OCI-M2 (cell line): Measurements from ENCODE around the gene PEA15.

Experiments
- DNase-seq: peaks from one replicate; lab custom pipeline; 2025; ENCODE audit not compliant: unreplicated experiment; lab: John Stamatoyannopoulos, UW

Gene PEA15

DNA sequence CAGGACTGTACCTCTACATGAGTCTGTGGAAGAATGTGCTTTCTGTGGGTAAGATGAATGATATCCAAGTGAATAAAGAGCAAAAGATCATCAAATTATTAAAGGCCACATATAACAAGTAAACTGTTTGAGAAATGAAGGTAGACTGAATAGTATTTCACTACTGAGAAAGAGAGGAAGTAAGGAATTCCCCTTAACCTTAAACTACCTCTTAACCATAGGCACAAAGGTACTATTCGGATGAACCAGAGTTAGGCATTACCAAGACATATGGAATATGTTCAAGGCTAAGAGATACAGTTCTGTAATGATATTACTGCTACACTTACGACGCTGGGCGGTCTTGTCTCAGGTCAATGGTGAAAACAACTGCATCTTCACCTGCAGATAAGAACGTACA lies 31.6 kb downstream of the PEA15 start:
- no peak for DNase-seq

GRCh38 chr1:160237558-160237957 lies 32.4 kb downstream of the PEA15 start:
- no peak for DNase-seq

- no peak for DNase-seq
These were observed 33.2 kb downstream of the PEA15 start for GRCh38 chr1:160238408-160238807.

DNA sequence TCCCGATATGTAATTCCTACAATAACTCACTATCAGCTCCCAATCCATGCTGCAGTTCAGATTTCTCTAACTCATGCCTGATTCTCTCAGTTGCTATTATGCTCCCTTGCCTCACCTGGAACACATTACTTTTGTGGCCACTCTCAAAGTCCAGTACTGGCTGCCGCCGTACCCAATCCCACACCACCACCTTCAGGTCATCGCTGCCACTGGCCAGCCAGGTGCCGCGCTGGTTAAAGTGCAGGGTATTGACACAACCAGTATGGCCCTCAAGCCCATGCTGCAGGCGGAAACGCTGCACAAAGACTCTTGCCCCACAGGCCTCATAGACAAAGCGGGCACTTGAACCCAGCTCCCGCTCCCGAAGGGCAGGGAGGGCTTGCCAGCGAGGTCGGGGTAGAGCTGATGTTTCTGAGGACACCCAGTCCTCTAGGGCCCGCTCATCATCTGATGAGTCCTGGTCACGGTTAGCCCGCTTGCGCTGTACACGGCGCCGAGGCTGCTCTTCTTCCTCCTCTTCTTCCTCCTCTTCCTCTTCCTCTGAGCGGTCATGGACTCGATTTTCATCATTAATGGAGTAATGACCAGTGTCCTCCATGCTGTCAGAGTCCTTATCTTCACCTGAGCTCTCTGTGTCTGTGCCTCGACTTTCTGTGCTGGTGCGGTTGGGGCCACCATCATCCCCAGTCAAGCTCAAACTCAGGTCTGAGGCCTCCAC lies 34.6 kb downstream of the PEA15 start:
- no peak for DNase-seq

DNA sequence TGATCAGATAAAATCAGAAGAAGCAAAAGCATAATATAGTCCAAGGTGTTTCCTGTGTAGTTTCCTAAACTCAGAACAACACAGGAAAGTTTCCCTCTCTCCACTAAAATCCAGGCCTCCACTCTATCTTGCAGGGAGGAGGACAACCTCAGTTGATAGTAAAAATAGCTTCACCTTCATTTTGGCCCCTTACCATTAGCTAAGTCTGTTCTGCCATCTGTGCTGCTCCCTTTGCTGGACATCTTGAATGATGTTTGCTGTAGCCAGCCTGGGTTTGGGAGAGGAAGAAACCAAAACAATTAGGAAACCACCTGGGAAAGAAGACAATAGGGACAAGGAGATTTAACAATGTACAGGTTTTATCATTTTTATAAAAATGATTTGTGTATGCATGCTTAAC lies 38.6 kb downstream of the PEA15 start:
- no peak for DNase-seq

- no peak for DNase-seq
These were observed 39.0 kb downstream of the PEA15 start for GRCh38 chr1:160244209-160244608.

- DNase-seq: no peak
These were observed 40.2 kb downstream of the PEA15 start for GRCh38 chr1:160245434-160245833.

DNA sequence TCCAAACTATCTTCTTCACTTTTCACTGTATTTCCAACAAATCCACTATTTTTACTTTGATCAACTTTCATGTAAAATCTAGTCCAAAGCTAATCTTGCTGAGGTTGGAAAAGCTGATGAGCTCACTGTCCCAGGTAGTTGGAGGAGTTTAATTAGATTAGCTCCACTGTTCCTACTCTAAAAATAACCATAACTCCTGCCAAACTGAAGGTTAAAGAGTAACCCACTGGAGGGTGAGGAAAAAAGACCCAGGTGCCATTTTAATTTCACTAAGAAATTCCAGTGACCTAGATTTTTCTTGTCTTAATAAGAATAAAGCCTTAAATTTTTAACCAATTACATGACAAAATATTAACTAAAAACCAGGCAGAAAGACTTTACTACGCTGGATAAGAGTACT lies 41.9 kb downstream of the PEA15 start:
- no peak for DNase-seq

- no peak for DNase-seq
These were observed 45.8 kb downstream of the PEA15 start for GRCh38 chr1:160251011-160251410.

DNA sequence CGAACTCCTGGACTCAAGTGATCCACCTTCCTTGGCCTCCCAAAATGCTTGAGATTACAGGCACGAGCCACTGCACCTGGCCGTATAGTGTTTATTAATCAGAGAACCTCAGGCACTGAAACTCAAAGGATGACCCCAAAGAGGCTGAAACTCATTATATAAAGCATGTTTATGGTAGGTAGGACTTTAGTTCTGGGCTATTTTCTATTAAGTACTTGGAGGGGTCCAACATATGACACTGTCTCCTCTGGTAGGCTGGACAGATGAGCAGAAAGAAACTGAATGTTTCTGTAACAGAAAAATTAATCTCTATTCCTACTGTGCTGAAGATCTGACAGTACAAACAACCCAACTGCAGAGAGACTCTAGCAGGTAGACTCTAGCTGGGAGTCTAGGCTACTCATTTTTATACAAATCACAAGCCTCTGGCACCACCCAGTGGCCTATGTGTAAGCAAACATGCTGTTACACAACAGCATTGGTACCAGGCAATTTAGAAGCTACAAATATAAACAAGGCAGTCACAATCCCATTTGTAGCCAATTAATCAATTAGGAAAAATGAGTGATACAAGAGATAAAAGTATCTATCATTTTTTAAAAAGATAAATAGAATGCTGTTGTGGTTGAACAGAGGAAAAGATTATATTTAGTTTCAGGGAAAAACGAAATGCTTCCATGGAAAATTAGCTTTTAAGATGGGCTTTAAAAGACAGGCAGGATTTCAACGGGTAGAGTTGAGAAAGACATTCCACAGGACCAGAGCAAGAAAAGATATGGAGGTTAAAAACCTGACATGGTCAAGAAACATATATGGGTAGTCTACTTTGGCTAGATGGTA lies 46.7 kb downstream of the PEA15 start:
- DNase-seq: no peak

DNA sequence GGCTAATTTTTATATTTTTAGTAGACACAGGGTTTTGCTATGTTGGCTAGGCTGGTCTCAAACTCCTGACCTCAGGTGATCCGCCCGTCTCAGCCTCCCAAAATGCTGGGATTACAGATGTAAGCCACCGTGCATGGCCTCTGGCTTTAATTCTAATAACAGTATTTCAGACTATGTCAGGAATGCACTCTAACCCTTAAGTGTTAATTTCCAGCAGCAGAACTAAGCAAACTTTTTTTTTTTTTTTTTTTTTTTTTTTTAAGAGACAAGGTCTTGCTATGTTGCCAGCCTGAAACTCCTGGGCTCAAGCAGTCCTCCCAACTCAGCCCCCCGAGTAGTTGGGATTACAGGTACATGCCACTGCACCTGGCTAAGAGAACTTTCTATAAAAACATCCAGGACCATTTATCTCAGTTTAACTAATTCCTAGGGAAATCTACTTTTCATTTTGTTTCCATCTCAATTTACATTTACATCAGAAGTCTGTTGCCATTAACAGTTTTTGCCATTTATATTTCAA lies 50.7 kb downstream of the PEA15 start:
- no peak for DNase-seq

- no peak for DNase-seq
These were observed 51.3 kb downstream of the PEA15 start for GRCh38 chr1:160256396-160257046.

DNA sequence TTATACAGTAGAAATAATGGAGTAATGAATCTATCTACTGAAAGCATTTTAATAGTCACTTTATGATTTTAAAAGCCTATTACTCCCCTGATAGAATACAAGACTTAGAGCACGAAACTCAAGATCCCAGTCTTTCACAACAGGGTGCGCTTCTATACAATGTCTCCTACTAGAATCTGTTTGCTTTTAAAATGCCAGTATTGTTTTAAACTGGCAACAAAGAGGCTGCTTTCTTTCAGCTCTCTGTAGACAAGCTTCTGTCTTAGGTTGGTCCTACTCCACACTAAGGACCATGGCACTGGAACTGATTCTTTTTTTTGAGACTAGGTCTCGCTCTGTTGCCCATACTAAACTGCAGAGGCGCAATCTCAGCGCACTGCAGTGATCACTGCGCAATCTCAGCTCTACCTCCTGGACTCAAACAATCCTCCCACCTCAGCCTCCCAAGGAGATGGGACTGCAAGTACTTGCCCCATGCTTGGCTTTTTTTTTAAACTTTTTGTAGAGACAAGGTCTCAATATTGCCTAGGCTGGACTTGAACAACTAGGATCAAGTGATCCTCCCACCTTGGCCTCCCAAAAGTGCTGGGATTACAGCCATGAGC lies 52.3 kb downstream of the PEA15 start:
- DNase-seq: no peak

GRCh38 chr1:160258177-160258798 lies 53.1 kb downstream of the PEA15 start:
- DNase-seq: no peak

GRCh38 chr1:160260406-160261382 lies 55.5 kb downstream of the PEA15 start:
- no peak for DNase-seq

GRCh38 chr1:160261556-160261892 lies 56.3 kb downstream of the PEA15 start:
- DNase-seq: no peak

DNA sequence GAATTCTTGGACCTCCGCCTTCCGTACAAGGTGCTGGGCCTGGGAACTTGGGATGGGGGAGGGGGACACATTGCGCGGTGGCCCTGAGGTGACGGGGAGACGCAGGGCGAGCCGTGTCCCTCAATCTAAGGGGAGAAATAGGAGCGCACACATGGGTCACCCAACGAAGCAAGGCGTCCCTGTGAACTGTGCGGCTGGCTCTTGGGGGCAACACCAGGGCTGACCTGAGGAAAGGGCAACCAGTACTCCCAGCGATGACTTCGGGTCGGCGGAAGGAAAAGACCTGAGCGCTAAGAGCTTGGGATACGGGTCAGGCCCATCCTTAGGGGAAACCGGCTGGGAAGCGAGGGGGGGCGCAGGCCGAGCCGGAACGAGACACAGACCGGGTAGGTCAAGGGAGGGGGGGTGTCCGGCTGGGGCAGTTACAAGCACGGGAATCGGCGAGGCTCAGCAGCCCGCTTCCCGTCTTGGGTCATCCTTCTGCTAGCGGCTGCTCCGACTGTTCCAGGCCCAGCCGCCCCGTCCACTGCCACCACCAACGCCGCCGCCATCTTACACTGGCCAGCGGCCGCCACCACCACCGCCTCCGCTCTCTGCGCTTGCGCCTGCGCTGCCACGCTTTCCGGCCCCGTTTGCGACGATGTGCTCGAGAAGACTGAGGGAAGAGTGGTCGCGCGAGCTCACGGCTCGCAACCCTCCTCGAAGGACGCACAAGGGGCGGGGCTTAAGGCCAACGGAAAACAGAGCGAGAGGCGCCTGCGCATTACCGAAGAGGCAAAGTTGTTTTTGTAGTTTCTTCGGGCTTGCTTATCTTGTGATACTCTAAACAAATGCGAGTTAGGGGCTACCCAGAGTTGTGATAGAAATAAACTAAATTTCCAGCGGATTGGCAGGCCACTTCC lies 57.0 kb downstream of the PEA15 start, which contains the start of gene DCAF8:
TSS of gene DCAF8 (minus strand) at position 657 of the 902 bp plus-strand sequence. CDS start 18,541 bp downstream, outside the sequence.
- DNase-seq: peak; percentile 71

GRCh38 chr1:160264795-160265307 lies 59.7 kb downstream of the PEA15 start:
- DNase-seq: no peak
